Measurements from ENCODE around the gene KCNQ4. TPM values are rescaled to one million over a fixed set of nuclear protein-coding genes. Genes with fewer than 3 reads are reported as not detected.

Gene KCNQ4
- total RNA-seq, 1 experiment from 2014 or later, result 1.4 TPM

DNA sequence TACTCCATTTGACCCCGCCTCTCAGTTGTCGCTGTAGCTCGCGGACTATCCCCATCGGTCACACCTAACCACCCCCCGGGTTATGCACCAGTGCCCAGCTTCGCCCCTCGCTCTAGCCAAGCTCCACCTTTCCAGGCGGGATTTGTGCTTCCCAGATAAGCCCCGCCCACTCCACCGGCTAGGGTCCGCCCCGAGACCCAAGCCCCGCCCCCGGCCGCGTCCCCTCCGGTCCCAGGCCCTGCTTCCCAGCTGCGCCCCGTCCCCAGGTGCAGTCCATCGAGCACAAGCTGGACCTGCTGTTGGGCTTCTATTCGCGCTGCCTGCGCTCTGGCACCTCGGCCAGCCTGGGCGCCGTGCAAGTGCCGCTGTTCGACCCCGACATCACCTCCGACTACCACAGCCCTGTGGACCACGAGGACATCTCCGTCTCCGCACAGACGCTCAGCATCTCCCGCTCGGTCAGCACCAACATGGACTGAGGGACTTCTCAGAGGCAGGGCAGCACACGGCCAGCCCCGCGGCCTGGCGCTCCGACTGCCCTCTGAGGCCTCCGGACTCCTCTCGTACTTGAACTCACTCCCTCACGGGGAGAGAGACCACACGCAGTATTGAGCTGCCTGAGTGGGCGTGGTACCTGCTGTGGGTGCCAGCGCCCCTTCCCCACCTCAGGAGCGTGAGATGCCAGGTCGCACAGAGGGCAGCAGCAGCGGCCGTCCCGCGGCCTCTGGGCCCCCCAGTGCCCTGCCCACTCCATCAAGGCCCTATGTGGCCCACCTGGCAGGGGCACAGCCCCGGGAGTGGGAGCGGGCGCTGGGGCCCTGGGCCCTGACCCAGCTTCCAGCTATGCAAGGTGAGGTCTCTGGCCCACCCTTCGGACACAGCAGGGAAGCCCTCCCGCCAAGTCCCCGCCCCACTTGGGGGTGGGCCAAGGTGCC is 54.7 kb downstream of the KCNQ4 start:
- H3K4me2 ChIP-seq (ENCODE audit: insufficient read depth, insufficient read length, low read length), result no peak overlapping the region
- DNase-seq, result peak; percentile 76
- Mint-ChIP-seq H3K36me3 (ENCODE audit: insufficient read depth in 1 of 3, low read depth in 3 of 3) (no peaks in the 10 kb centered on the region; a peak in 2 of 7 replicates), H3K4me3 (no peak overlapping the region), H3K9me3 (peaks cover 4 to 5% of the 10 kb centered on the region in 2 experiments; a peak in 4 of 5 replicates), H3K27me3 (ENCODE audit: low read depth) (peaks cover 9% of the 10 kb centered on the region), H3K4me1 (peaks cover 8 to 12% of the 10 kb centered on the region in 2 experiments), H3K27ac (no peak overlapping the region)
- H4K5ac ChIP-seq (ENCODE audit: insufficient read length, low read depth, low read length), result no peak overlapping the region
- H2BK15ac ChIP-seq (ENCODE audit: low read depth, low read length), result no peak overlapping the region
- H3K79me1 ChIP-seq (ENCODE audit: insufficient read depth, low read depth, low read length, poor library complexity, severe bottlenecking), result no peaks in the 10 kb centered on the region
- H3K9me3 ChIP-seq (ENCODE audit: control insufficient read depth, low read depth, low read length), result no peaks in the 10 kb centered on the region
- no peak overlapping the region for H3K23ac ChIP-seq (ENCODE audit: insufficient read length, low read depth, low read length)
- no peak overlapping the region for H4K91ac ChIP-seq (ENCODE audit: insufficient read length, low read depth, low read length)
- H3K4ac ChIP-seq (ENCODE audit: low read depth, low read length), result no peak overlapping the region
- H3K23me2 ChIP-seq (ENCODE audit: insufficient read length, low read depth, low read length, poor library complexity, severe bottlenecking), result no peaks in the 10 kb centered on the region
- H2AK5ac ChIP-seq (ENCODE audit: insufficient read length, low read length), result no peak overlapping the region
- H3K9ac ChIP-seq (ENCODE audit: extremely low read depth, insufficient read length, low read length), result no peak overlapping the region
- no peaks in the 10 kb centered on the region for H3K4me1 ChIP-seq (ENCODE audit: insufficient read depth, low read length)
- no peak overlapping the region for H3K14ac ChIP-seq (ENCODE audit: insufficient read depth, low read length)
- TF ChIP-seq CTCF (conservative IDR thresholded peaks at IDR 0.05), result no peak
- H2BK12ac ChIP-seq (ENCODE audit: insufficient read length, low read depth, low read length), result no peak overlapping the region
- no peak overlapping the region for H3T11ph ChIP-seq (ENCODE audit: low read length)
- H2BK120ac ChIP-seq (ENCODE audit: low read depth, low read length, poor library complexity, severe bottlenecking), result no peak overlapping the region
- no peak overlapping the region for H3K56ac ChIP-seq (ENCODE audit: insufficient read length, low read depth, low read length)
- no peaks in the 10 kb centered on the region for H3K79me2 ChIP-seq (ENCODE audit: insufficient read depth, low read length)
- no peak overlapping the region for H3K27ac ChIP-seq (ENCODE audit: insufficient read length, low read depth, low read length)
- no peak overlapping the region for H2BK5ac ChIP-seq (ENCODE audit: insufficient read length, low read length)
- H2BK20ac ChIP-seq (ENCODE audit: low read depth, low read length, poor library complexity, severe bottlenecking), result no peak overlapping the region
- WGBS (ENCODE audit: extremely low coverage, insufficient read length, low lambda C conversion rate), result no CpG with 5 or more reads among the region's 60 CpGs
- no peak overlapping the region for H3K18ac ChIP-seq (ENCODE audit: insufficient read length, low read depth, low read length)
- H3K27me3 ChIP-seq (ENCODE audit: insufficient read depth, low read length), result no peaks in the 10 kb centered on the region
- no peak overlapping the region for H4K8ac ChIP-seq (replicated peaks; ENCODE audit: insufficient read length, low read depth, low read length)
- no peaks in the 10 kb centered on the region for H4K20me1 ChIP-seq (ENCODE audit: control insufficient read depth, insufficient read depth, insufficient read length)
- no peak overlapping the region for H2AFZ ChIP-seq (ENCODE audit: low read length)
